ENCODE data around the gene NPM1.
"Not testable (repeated sequence)": the region's sequence is repeated elsewhere in the genome, so short reads cannot be mapped to it uniquely, and the experiment has no call there.

NPM1 gene

DNA sequence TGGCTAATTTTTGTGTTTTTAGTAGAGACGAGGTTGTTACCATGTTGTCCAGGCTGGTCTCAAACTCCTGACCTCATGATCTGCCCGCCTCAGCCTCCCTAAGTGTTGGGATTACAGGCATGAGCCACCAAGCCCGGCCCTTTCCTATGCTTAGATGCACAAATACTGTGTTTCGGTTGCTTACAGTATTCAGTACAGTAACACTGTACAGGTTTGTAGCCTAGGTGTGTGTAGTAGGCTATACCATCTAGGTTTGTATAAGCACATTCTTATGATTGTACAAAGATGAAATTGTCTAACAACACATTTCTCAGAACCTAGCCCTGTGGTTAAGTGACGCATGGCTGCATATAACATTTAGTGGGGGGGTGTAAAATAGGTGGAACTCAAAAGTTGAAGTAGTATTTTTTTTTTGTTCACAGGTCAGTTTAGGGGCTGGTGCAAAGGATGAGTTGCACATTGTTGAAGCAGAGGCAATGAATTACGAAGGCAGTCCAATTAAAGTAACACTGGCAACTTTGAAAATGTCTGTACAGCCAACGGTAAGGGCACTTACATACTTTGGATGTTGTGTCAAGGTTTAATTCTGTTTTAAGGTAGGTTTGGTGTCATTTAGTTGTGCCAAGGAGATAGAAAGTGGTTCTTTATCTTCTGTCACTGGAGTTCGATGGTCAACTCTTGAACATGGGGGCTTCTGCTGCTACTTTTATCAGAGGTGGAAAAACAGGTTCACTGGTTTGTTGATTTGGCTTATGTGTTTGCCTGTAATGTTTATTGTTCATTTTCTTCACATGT, 3.4 kb downstream of the NPM1 start:
- H2AFZ ChIP-seq (ENCODE audit: low read depth, low read length): no peak overlapping the region
- H3K4me3 ChIP-seq (ENCODE audit: low read length): no peak overlapping the region
- peaks cover 63% of the 10 kb centered on the region for H3K36me3 ChIP-seq (ENCODE audit: insufficient read depth, low read length)
- H3K9me3 ChIP-seq (ENCODE audit: low read length): no peaks in the 10 kb centered on the region
- no peaks in the 10 kb centered on the region for H3K27me3 ChIP-seq (ENCODE audit: insufficient read depth, low read length)
- H3K4me1 ChIP-seq (ENCODE audit: insufficient read depth, low read length): peaks cover 18% of the 10 kb centered on the region

DNA sequence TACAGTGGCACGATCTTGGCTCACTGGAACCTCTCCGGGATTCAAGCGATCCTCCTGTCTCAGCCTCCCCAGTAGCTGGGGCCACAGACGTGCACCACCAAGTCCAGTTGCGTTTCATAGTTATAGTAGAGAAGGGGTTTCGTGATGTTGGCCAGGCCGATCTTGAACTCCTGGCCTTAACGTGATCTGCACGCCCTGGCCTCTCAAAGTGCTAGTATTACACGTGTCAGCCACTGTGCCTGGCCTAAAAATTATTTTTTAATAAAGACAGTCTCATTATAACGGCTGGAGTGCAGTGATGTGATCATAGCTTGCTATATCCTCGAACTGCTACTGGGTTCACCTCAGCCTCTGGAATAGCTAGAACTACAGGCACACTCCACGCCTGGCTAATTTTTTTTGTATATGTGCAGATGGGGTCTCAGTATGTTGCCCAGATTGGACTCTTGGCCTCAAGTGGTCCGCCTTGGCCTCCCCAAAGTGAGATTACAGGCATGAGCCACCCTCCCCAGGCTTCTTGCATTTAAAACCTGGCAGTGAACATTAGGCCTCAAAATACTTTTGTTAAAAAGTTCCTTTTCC, 4.4 kb downstream of the NPM1 start:
- peaks cover 15% of the 10 kb centered on the region for H3K4me1 ChIP-seq (ENCODE audit: insufficient read depth, low read length)
- H3K4me3 ChIP-seq (ENCODE audit: low read length): no peak overlapping the region
- H2AFZ ChIP-seq (ENCODE audit: low read depth, low read length): no peak overlapping the region
- no peaks in the 10 kb centered on the region for H3K27me3 ChIP-seq (ENCODE audit: insufficient read depth, low read length)
- peaks cover 73% of the 10 kb centered on the region for H3K36me3 ChIP-seq (ENCODE audit: insufficient read depth, low read length)
- no peaks in the 10 kb centered on the region for H3K9me3 ChIP-seq (ENCODE audit: low read length)

DNA sequence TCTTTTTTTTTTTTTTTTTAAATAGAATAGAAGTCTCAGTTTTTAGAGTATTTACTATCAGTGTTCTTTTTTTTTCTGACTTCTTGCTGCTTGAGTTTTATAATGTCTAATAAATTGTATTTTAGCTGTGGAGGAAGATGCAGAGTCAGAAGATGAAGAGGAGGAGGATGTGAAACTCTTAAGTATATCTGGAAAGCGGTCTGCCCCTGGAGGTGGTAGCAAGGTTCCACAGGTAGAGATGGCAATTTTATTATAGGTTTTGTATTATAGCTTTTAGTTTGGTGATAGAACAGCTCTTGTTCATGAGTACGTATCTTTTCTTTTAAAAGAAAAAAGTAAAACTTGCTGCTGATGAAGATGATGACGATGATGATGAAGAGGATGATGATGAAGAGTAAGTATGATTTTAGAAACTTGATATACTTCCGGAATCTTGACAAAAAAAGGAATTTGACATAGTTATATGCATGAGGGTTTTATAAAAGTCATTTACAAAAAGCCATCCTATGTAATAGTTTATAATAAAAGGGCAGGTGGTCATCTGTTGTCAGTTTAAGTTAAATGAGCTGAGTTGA, 5.0 kb downstream of the NPM1 start:
- H2AFZ ChIP-seq (ENCODE audit: low read depth, low read length): no peak overlapping the region
- no peak overlapping the region for H3K4me3 ChIP-seq (ENCODE audit: low read length)
- H3K4me1 ChIP-seq (ENCODE audit: insufficient read depth, low read length): peaks cover 15% of the 10 kb centered on the region
- no peaks in the 10 kb centered on the region for H3K9me3 ChIP-seq (ENCODE audit: low read length)
- peaks cover 79% of the 10 kb centered on the region for H3K36me3 ChIP-seq (ENCODE audit: insufficient read depth, low read length)
- H3K27me3 ChIP-seq (ENCODE audit: insufficient read depth, low read length): no peaks in the 10 kb centered on the region

DNA sequence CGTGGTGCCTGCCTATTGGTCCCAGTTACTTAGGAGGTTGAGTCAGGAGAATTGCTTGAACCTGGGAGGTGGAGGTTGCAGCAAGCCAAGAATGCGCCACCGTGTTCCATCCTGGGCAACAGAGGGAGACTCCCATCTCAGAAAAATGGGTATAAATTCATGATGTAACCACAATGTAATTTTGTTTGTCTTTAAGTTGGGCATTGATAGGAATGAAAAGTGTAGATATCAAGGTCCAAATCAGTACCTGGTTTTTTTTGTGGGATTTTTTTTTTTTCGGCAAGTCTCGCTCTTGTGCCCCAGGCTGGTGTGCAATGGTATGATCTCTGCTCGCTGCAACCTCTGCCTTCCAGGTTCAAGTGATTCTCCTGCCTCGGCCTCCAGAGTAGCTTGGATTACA, 7.4 kb downstream of the NPM1 start:
- H3K4me1 ChIP-seq (ENCODE audit: insufficient read depth, low read length): peaks cover 7% of the 10 kb centered on the region
- no peak overlapping the region for H2AFZ ChIP-seq (ENCODE audit: low read depth, low read length)
- peaks cover 99% of the 10 kb centered on the region for H3K36me3 ChIP-seq (ENCODE audit: insufficient read depth, low read length)
- no peaks in the 10 kb centered on the region for H3K9me3 ChIP-seq (ENCODE audit: low read length)
- H3K4me3 ChIP-seq (ENCODE audit: low read length): no peak overlapping the region
- H3K27me3 ChIP-seq (ENCODE audit: insufficient read depth, low read length): no peaks in the 10 kb centered on the region

DNA sequence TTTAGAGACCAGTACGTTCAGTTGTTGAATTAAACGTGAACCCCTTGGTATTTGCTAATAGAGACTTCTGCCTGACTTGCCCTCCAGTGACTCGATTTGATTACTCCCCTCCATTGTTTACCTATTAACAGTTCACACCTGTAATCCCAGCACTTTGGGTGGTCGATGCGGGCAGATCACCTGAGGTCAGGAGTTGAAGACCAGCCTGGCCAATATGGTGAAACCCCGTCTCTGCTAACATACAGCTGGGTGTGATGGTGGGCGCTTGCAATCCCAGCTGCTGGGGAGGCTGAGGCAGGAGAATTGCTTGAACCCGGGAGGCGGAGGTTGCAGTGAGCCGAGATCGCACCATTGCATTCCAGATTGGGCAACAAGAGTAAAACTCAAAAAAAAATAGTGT, 8.9 kb downstream of the NPM1 start:
- H2AFZ ChIP-seq (ENCODE audit: low read depth, low read length); H3K27me3 ChIP-seq (ENCODE audit: insufficient read depth, low read length); H3K4me1 ChIP-seq (ENCODE audit: insufficient read depth, low read length); H3K4me3 ChIP-seq (ENCODE audit: low read length); H3K9me3 ChIP-seq (ENCODE audit: low read length): not testable (repeated sequence)
- H3K36me3 ChIP-seq (ENCODE audit: insufficient read depth, low read length): peaks cover 100% of the 10 kb centered on the region

DNA sequence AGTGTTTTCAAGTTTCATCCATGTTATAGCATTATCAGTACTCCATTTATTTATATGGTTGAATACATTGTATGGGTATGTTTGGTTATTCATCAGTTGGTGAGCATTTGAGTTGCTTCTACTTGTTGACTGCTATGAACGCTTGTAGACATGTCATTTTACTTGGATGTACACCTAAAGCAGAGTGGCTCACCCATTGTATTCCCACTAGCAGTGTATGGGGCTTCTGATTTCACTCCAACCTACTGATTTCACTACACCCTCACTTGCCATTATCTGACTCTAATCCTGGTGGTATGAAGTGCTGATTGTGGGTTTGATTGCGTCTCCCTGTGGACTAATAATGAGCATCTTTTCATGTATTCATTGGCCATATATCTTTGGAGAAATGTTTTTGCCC, 9.5 kb downstream of the NPM1 start:
- no peaks in the 10 kb centered on the region for H3K27me3 ChIP-seq (ENCODE audit: insufficient read depth, low read length)
- H3K4me1 ChIP-seq (ENCODE audit: insufficient read depth, low read length): no peaks in the 10 kb centered on the region
- H3K4me3 ChIP-seq (ENCODE audit: low read length): no peak overlapping the region
- H3K36me3 ChIP-seq (ENCODE audit: insufficient read depth, low read length): peaks cover 97% of the 10 kb centered on the region
- no peak overlapping the region for H2AFZ ChIP-seq (ENCODE audit: low read depth, low read length)
- H3K9me3 ChIP-seq (ENCODE audit: low read length): peaks cover 11% of the 10 kb centered on the region

DNA sequence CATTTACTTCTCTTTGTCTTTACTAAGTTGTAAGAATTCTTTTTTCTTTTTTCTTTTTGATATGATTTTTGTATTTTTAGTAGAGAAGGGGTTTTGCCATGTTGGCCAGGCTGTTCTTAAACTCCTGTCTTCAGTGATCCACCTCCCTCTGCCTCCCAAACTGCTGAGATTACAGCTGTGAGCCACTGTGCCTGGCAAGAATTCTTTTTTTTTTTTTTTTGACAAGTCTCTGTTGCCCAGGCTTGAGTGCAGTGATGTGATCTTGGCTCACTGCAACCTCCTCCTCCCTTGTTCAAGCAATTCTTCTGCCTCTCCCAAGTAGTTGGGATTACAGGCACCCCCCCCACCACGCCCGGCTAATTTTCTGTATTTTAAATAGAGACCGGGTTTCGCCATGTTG, 9.9 kb downstream of the NPM1 start:
- Histone ChIP-seq H3K27me3 (ENCODE audit: insufficient read depth, low read length) (no peaks in the 10 kb centered on the region), H3K4me3 (ENCODE audit: low read length) (no peak overlapping the region), H2AFZ (ENCODE audit: low read depth, low read length) (no peak overlapping the region), H3K36me3 (ENCODE audit: insufficient read depth, low read length) (peaks cover 94% of the 10 kb centered on the region), H3K9me3 (ENCODE audit: low read length) (peaks cover 11% of the 10 kb centered on the region), H3K4me1 (ENCODE audit: insufficient read depth, low read length) (no peaks in the 10 kb centered on the region)

DNA sequence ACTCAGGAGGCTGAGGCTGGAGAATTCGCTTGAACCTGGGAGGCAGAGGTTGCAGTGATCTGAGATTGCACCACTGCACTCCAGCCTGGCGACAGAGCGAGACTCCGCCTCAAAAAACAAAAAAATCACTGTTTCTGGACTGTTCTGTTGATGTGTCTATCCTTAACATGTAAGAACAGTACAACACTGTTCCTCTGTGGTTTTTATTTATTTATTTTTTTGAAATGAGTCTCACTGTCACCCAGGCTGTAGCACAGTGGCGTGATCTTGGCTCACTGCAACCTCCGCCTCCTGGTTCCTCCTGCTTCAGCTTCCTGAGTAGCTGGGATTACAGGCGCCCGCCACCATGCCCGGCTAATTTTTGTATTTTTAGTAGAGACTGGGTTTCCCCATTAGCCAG, 11.0 kb downstream of the NPM1 start:
- Histone ChIP-seq H3K9me3 (ENCODE audit: low read length) (peaks cover 11% of the 10 kb centered on the region), H3K36me3 (ENCODE audit: insufficient read depth, low read length) (peaks cover 84% of the 10 kb centered on the region)
- not testable (repeated sequence) for H3K4me1 ChIP-seq (ENCODE audit: insufficient read depth, low read length); H3K27me3 ChIP-seq (ENCODE audit: insufficient read depth, low read length); H3K4me3 ChIP-seq (ENCODE audit: low read length); H2AFZ ChIP-seq (ENCODE audit: low read depth, low read length)

DNA sequence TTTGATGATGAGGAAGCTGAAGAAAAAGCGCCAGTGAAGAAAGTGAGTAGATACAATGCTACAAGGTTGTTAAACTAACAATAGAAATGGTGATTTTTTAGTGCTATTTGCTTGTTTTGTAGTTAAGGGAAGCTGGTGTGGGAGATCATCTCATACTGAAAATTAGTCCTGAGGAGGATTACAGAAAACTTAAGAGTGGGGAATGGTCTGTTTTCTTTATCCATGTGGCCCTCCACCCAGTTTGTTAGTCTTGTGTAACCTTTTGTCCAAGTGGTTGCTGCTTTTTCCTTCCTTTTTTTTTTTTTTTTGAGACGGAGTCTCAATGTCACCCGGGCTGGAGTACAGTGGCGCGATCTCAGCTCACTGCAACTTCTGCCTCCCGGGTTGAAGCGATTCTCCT, 12.5 kb downstream of the NPM1 start:
- Histone ChIP-seq H3K9me3 (ENCODE audit: low read length) (peaks cover 11% of the 10 kb centered on the region), H2AFZ (ENCODE audit: low read depth, low read length) (no peak overlapping the region), H3K36me3 (ENCODE audit: insufficient read depth, low read length) (peaks cover 75% of the 10 kb centered on the region)

DNA sequence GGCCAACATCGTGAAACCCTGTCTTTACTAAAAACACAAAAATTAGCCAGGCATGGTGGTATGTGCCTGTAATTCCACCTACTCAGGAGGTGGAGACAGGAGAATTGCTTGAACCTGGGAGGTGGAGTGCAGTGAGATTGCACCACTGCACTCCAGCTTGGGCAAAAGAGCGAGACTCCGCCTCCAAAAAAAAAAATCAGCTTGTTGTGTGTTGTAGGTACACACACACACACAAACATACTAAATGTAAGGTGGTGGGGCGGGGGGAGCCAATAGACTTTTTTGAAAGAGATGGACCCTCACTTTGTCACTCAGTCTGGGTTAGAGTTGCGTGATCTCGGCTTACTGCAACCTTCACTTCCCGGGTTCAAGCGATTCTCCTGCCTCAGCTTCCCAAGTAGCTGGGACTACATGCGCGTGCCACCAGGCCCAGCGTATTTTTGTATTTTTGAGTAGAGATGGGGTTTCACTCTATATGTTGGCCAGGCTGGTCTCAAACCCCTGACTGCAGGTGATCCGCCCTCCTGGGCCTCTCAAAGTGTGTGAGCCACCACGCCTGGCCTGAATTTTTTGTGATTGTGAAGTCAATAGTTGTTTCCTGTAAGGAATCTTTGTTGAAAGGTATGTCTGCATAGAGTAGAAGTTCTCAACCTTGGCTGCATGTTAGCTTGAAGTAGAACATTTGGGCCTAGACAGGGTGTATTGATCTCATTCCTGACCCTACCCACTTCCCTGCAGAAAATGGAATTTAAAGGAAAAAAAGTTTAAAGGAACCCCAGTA, 13.7 kb downstream of the NPM1 start:
- H3K4me1 ChIP-seq (ENCODE audit: insufficient read depth, low read length): no peaks in the 10 kb centered on the region
- peaks cover 75% of the 10 kb centered on the region for H3K36me3 ChIP-seq (ENCODE audit: insufficient read depth, low read length)
- H3K27me3 ChIP-seq (ENCODE audit: insufficient read depth, low read length): no peaks in the 10 kb centered on the region
- no peak overlapping the region for H3K4me3 ChIP-seq (ENCODE audit: low read length)
- H3K9me3 ChIP-seq (ENCODE audit: low read length): peaks cover 11% of the 10 kb centered on the region
- no peak overlapping the region for H2AFZ ChIP-seq (ENCODE audit: low read depth, low read length)

More for the DNA sequence above, 12.5 kb downstream of the NPM1 start:
- Histone ChIP-seq H3K4me3 (ENCODE audit: low read length) (no peak overlapping the region), H3K27me3 (ENCODE audit: insufficient read depth, low read length) (no peaks in the 10 kb centered on the region), H3K4me1 (ENCODE audit: insufficient read depth, low read length) (no peaks in the 10 kb centered on the region)

DNA sequence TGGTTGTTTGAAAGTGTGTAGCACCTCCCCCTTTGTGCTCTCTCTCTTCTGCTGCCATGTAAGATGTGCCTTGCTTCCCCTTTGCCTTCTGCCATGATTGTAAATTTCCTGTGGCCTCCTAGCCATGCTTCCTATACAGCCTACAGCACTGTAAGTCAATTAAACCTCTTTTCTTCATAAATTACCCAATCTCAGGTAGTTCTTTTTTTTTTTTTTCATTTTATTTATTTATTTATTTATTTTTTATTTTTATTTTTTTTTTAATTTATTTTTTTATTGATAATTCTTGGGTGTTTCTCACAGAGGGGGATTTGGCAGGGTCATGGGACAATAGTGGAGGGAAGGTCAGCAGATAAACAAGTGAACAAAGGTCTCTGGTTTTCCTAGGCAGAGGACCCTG, 15.1 kb downstream of the NPM1 start:
- H2AFZ ChIP-seq (ENCODE audit: low read depth, low read length); H3K4me3 ChIP-seq (ENCODE audit: low read length); H3K27me3 ChIP-seq (ENCODE audit: insufficient read depth, low read length); H3K4me1 ChIP-seq (ENCODE audit: insufficient read depth, low read length): not testable (repeated sequence)
- Histone ChIP-seq H3K9me3 (ENCODE audit: low read length) (peaks cover 11% of the 10 kb centered on the region), H3K36me3 (ENCODE audit: insufficient read depth, low read length) (peaks cover 75% of the 10 kb centered on the region)

DNA sequence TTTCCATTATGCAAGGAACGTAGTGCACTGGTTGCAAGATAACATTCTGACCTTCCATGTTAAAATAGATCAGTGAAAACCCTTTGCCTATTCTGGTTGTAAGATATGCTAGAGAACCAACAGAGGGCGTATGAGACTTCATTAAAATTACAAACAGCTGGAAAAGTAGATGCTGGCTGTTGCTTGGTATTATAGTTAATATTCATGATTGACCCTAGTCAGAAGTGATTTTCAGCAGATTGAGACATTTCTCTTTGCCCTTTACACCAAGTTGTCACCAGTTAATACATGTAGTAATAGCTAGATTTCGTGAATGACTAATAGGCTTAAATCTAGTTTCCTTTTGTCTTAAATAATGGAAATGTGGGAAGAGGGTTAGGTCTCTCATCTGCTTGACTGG, 18.0 kb downstream of the NPM1 start:
- no peaks in the 10 kb centered on the region for H3K4me1 ChIP-seq (ENCODE audit: insufficient read depth, low read length)
- no peak overlapping the region for H3K4me3 ChIP-seq (ENCODE audit: low read length)
- H3K27me3 ChIP-seq (ENCODE audit: insufficient read depth, low read length): no peaks in the 10 kb centered on the region
- no peak overlapping the region for H2AFZ ChIP-seq (ENCODE audit: low read depth, low read length)
- peaks cover 70% of the 10 kb centered on the region for H3K36me3 ChIP-seq (ENCODE audit: insufficient read depth, low read length)
- H3K9me3 ChIP-seq (ENCODE audit: low read length): peaks cover 11% of the 10 kb centered on the region

DNA sequence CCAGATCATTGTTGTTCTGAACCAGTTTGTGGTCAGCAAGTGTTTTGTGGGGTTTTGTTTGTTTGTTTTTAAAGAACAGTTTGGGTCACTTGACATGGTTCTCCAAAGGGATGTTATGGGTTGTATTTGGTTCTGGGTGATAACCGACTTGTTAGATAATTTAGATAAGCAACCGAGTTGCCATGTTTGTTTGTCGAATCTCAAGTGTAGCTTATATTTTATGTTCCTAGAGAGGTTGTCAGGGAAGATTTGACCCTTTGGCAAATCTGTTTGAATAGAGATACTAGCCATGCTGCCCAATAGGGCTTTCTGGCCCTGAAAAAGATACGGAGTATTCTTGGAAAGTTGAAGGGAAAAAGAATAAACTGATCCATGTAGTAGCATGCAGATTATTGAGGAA, 19.6 kb downstream of the NPM1 start:
- no peak overlapping the region for H3K4me3 ChIP-seq (ENCODE audit: low read length)
- H3K36me3 ChIP-seq (ENCODE audit: insufficient read depth, low read length): peaks cover 72% of the 10 kb centered on the region
- H3K9me3 ChIP-seq (ENCODE audit: low read length): no peaks in the 10 kb centered on the region
- no peak overlapping the region for H2AFZ ChIP-seq (ENCODE audit: low read depth, low read length)
- no peaks in the 10 kb centered on the region for H3K4me1 ChIP-seq (ENCODE audit: insufficient read depth, low read length)
- H3K27me3 ChIP-seq (ENCODE audit: insufficient read depth, low read length): no peaks in the 10 kb centered on the region

All from neuron (in vitro differentiated cells).